Activated T-helper 1 cell treated with anti-CD3 and anti-CD28 coated beads, Interleukin-12 subunit alpha, Interleukin-12 subunit beta, Interleukin-2, Interleukin-4 antibody, amounts not matched to agents 30 ng/mL and 10 ng/mL and 1 ng/mL, durations not matched to agents 14 hours and 24 hours and 36 hours (primary cell): Measurements from ENCODE around the gene OR2A42. TPM values are rescaled to one million over a fixed set of nuclear protein-coding genes. Genes with fewer than 3 reads are reported as not detected.
"Not testable (repeated sequence)": the region's sequence is repeated elsewhere in the genome, so short reads cannot be mapped to it uniquely, and the experiment has no call there.

ENCODE experiments used
- DNase-seq: peaks from one replicate; pipeline ENCODE4 v3.0.0; 2021; ENCODE audit warnings: low spot score
- H3K27ac Mint-ChIP-seq: one replicate; pipeline ENCODE4 v1.8.0; 2021; ENCODE audit warnings: mild to moderate bottlenecking, mixed read lengths
- H3K27me3 Mint-ChIP-seq: one replicate; pipeline ENCODE4 v1.8.0; 2022; ENCODE audit warnings: mild to moderate bottlenecking, moderate library complexity, mixed read lengths; ENCODE audit not compliant: insufficient read depth
- H3K36me3 Mint-ChIP-seq: one replicate; pipeline ENCODE4 v1.8.0; 2021; ENCODE audit warnings: low read depth, mixed read lengths
- H3K4me1 Mint-ChIP-seq: one replicate; pipeline ENCODE4 v1.8.0; 2021; ENCODE audit warnings: low read depth, mixed read lengths
- H3K4me3 Mint-ChIP-seq: one replicate; pipeline ENCODE4 v1.8.0; 2021; ENCODE audit warnings: mild to moderate bottlenecking, moderate library complexity, mixed read lengths
- H3K9me3 Mint-ChIP-seq: one replicate; pipeline ENCODE4 v1.8.0; 2021; ENCODE audit warnings: mixed read lengths
- intact Hi-C: fragments of 100-400 bp; cut with micrococcal nuclease; formaldehyde crosslinking; loops from one replicate; pipeline ENCODE4 v1.15.1; 2024
- total RNA-seq: library from RNA; stranded (reverse); gene quantifications from 2 replicates; pipeline ENCODE4 v1.2.3, GENCODE V29; 2022

Gene OR2A42
- total RNA-seq, 1 donor from 2014 or later = not detected

DNA sequence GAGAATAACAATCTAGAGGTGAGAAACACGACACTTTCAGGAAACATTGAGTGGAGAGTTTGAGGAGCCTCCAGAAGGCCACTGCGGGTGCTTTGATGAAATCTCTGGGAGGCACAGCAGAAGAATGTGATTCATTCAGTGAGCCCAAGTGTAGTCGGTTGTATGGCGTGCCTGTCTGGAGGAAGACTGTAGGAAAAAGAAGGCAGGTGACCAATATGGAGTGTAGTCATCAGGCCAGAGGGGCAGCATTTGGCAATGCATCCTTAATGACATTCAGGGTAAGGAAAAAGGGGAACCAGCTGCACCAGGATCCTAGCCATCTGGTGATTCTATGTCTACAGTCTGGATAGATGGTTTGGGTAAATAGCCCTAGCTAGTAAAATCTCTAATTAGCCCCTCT, 12.9 kb upstream of the OR2A42 start:
- H3K4me3 Mint-ChIP-seq, intact Hi-C loops, H3K27me3 Mint-ChIP-seq, DNase-seq, H3K9me3 Mint-ChIP-seq, H3K4me1 Mint-ChIP-seq, H3K36me3 Mint-ChIP-seq, H3K27ac Mint-ChIP-seq: not testable (repeated sequence)

DNA sequence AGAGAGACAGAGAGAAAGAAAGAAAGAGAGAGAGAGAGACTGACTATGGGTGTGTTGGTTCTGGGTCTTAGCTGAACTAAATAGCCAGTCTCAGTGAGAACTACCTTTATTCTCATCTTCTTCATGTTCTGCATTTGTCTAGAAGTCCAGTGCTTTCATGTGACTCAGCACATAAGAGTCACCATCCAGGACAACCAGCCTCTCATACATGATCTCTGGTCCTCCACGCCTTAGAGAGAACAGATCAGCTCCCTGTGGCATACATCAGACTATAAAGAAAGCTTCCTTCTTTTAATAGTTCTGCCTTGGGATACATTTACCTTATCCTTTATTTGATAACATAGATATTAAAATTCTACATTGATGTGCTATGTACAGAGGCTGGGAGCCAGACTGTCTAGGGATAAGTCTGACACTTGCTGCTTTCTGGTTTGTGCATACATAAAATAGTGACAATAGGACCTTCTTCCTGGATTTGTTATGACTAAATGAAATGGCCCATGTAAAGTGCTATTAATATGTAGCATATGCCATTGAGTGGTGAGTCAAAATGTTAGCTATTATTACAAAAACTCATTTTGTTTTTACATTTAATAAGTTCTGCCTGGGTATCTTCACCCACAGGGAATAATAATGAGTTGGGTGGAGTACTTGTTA, 8.4 kb upstream of the OR2A42 start:
- intact Hi-C loops = not testable (repeated sequence)

GRCh38 chr7:144246967-144247366, 7.6 kb upstream of the OR2A42 start:
- DNase-seq, H3K27me3 Mint-ChIP-seq, H3K9me3 Mint-ChIP-seq, H3K4me1 Mint-ChIP-seq, H3K36me3 Mint-ChIP-seq, intact Hi-C loops, H3K27ac Mint-ChIP-seq, H3K4me3 Mint-ChIP-seq: not testable (repeated sequence)

More for the DNA sequence above, 8.4 kb upstream of the OR2A42 start:
- not testable (repeated sequence) for H3K4me3 Mint-ChIP-seq, H3K9me3 Mint-ChIP-seq, H3K27ac Mint-ChIP-seq, H3K36me3 Mint-ChIP-seq, H3K4me1 Mint-ChIP-seq, DNase-seq, H3K27me3 Mint-ChIP-seq

DNA sequence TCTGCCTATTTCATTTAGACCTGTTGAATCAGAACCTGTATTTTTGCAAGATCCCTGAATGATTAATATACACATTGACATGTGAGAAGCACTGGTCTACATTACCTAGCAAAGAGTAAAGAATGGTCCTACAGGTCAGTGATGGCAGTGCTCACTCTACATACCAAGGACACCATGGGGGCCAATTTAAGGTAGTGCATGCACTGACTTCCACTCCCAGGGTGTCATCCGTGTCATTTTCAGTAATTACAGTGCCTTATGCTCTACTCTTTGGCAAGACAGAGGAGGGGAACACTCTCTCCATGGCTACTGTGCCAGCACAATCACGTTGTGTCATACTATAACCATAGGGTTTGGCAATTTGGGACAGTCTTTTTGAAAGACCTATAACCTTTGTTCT, 6.0 kb upstream of the OR2A42 start:
- H3K27me3 Mint-ChIP-seq, H3K36me3 Mint-ChIP-seq, H3K4me1 Mint-ChIP-seq, H3K9me3 Mint-ChIP-seq, DNase-seq, intact Hi-C loops, H3K4me3 Mint-ChIP-seq, H3K27ac Mint-ChIP-seq: not testable (repeated sequence)

GRCh38 chr7:144238530-144239082, 799 bp downstream of the OR2A42 start:
- H3K27ac Mint-ChIP-seq, intact Hi-C loops, DNase-seq, H3K4me1 Mint-ChIP-seq, H3K4me3 Mint-ChIP-seq, H3K9me3 Mint-ChIP-seq, H3K27me3 Mint-ChIP-seq, H3K36me3 Mint-ChIP-seq: not testable (repeated sequence)

DNA sequence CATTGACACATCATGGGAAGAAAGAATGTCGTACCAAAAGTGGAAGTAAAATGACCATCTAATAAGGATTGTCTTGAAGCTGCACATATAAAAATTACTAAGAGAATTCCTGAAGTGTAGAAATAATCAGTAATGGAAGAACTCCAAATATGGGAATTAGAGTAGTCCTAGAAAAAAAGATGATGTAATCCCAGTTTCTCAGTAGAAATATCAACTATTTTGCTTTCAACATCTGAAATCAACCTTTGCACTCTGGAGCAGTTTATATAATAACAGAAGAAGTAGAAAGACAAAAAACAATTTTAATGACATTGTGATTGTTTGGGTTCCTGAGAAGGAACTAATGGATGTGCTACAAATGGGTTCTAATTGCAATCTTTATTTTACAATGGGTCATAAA, 6.4 kb downstream of the OR2A42 start:
- intact Hi-C loops, H3K27me3 Mint-ChIP-seq: not testable (repeated sequence)

GRCh38 chr7:144231027-144231426, 8.4 kb downstream of the OR2A42 start:
- intact Hi-C loops, H3K27ac Mint-ChIP-seq, H3K4me3 Mint-ChIP-seq, H3K4me1 Mint-ChIP-seq, H3K27me3 Mint-ChIP-seq, H3K9me3 Mint-ChIP-seq, DNase-seq, H3K36me3 Mint-ChIP-seq: not testable (repeated sequence)

More for the DNA sequence above, 6.4 kb downstream of the OR2A42 start:
- not testable (repeated sequence) for H3K27ac Mint-ChIP-seq, H3K36me3 Mint-ChIP-seq, H3K4me1 Mint-ChIP-seq, H3K9me3 Mint-ChIP-seq, H3K4me3 Mint-ChIP-seq, DNase-seq

DNA sequence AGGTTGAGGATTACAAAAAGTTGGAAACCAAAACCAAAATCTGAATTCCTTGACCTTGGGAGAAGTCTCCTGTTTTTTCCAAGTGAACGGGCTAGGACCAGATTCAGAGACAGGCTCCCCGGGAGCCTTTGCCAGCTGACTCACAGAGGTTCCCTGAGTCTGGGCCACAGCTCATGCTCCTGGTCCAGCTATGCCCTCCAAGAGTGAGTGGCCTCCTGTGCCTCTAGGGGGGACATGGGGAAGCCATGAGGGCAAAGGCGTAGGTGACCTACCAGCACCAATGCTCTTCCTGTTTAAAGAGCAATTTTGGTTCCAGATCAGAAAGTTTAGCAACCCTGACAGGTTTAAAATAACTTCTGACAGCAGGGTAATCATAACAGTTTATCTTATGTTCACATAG, 10.6 kb downstream of the OR2A42 start:
- H3K4me3 Mint-ChIP-seq, DNase-seq, H3K27ac Mint-ChIP-seq, H3K27me3 Mint-ChIP-seq, H3K9me3 Mint-ChIP-seq, H3K4me1 Mint-ChIP-seq, intact Hi-C loops, H3K36me3 Mint-ChIP-seq: not testable (repeated sequence)

- H3K4me3 Mint-ChIP-seq, intact Hi-C loops, H3K36me3 Mint-ChIP-seq, H3K27ac Mint-ChIP-seq, H3K4me1 Mint-ChIP-seq, DNase-seq, H3K27me3 Mint-ChIP-seq, H3K9me3 Mint-ChIP-seq: not testable (repeated sequence)
Observed at GRCh38 chr7:144226866-144227265, 12.5 kb downstream of the OR2A42 start.

DNA sequence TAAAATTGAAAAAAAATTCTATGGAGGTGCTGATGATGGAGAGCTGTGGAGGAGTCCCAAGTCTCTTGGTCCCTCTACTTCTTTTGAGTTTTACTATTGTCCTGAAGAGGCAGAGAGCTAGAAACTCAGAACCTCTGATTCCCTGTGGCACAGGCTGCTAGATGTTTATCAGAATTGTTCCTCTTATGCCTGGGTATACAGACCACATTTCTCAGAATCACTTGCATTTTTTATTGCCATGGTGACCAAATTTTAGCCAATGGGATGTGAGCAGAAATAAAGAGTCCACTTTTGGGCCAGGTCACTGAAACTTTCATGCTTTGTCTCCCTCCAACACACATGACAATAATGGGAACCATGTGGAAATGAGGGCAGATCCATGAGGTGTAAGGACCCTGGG, 15.7 kb downstream of the OR2A42 start:
- H3K36me3 Mint-ChIP-seq, H3K27me3 Mint-ChIP-seq, H3K27ac Mint-ChIP-seq, intact Hi-C loops, DNase-seq, H3K4me1 Mint-ChIP-seq, H3K4me3 Mint-ChIP-seq, H3K9me3 Mint-ChIP-seq: not testable (repeated sequence)

- H3K4me1 Mint-ChIP-seq, intact Hi-C loops, H3K9me3 Mint-ChIP-seq, H3K36me3 Mint-ChIP-seq, H3K4me3 Mint-ChIP-seq, H3K27ac Mint-ChIP-seq, H3K27me3 Mint-ChIP-seq, DNase-seq: not testable (repeated sequence)
Observed at GRCh38 chr7:144220531-144220930, 18.9 kb downstream of the OR2A42 start.

GRCh38 chr7:144219149-144219548, 20.3 kb downstream of the OR2A42 start:
- not testable (repeated sequence) for H3K27ac Mint-ChIP-seq, H3K27me3 Mint-ChIP-seq, H3K9me3 Mint-ChIP-seq

GRCh38 chr7:144218581-144218980, 20.8 kb downstream of the OR2A42 start:
- not testable (repeated sequence) for H3K36me3 Mint-ChIP-seq, H3K4me3 Mint-ChIP-seq

More at GRCh38 chr7:144219149-144219548, 20.3 kb downstream of the OR2A42 start:
- DNase-seq, H3K36me3 Mint-ChIP-seq, intact Hi-C loops, H3K4me1 Mint-ChIP-seq, H3K4me3 Mint-ChIP-seq: not testable (repeated sequence)

DNA sequence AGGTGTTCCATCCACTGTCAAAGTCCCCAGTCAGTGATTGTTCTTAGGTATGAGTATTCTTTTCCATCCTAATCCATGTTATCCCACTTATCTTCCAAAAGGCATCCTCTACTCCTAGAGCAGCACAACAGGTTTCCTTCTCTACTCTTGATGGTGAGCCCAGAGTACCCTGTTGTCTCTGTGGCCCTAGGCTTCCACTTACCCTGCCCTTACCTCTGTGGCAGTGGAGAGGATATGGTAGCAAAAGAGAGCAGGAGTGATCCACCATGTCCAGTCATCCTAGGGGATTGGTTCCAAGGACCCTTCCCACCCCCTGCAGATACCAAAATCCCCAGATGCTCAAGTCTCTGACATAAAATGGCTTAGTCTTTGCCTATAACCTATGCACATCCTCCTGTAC, 22.2 kb downstream of the OR2A42 start:
- H3K36me3 Mint-ChIP-seq, H3K4me3 Mint-ChIP-seq, intact Hi-C loops, H3K27me3 Mint-ChIP-seq, H3K4me1 Mint-ChIP-seq, DNase-seq, H3K27ac Mint-ChIP-seq, H3K9me3 Mint-ChIP-seq: not testable (repeated sequence)

More at GRCh38 chr7:144218581-144218980, 20.8 kb downstream of the OR2A42 start:
- H3K27ac Mint-ChIP-seq, H3K27me3 Mint-ChIP-seq, DNase-seq, H3K9me3 Mint-ChIP-seq, intact Hi-C loops, H3K4me1 Mint-ChIP-seq: not testable (repeated sequence)
